OCI-LY7 (cell line): ENCODE measurements around the gene BSDC1. TPM values are rescaled to one million over a fixed set of nuclear protein-coding genes. Genes with fewer than 3 reads are reported as not detected.

Source experiments
- BruUV-seq: library from RNA; stranded (reverse); fragments of 400-500 nt; replicated peaks from 2 replicates; lab custom pipeline; 2021; lab: Mats Ljungman, UMichigan
- CTCF ChIA-PET: fragments of 300-600 bp; sonication (Branson Sonifier 250); formaldehyde crosslinking; loops from one replicate; lab custom pipeline; 2022; ENCODE audit warnings: antibody characterized with exemption; ENCODE audit not compliant: unreplicated experiment; lab: Charles Lee
- POLR2A ChIA-PET: fragments of 300-600 bp; sonication (Branson Sonifier 250); formaldehyde crosslinking; loops from one replicate; lab custom pipeline; 2022; ENCODE audit warnings: antibody characterized with exemption; lab: Charles Lee
- DNase-seq: peaks from one replicate; pipeline ENCODE4 v3.0.0-alpha.2; 2015; ENCODE audit warnings: low spot score
- H2AFZ ChIP-seq: fragments of 200-600 bp; sonication (generic), shearing (Covaris generic); 2 replicates; pipeline ENCODE4 v1.6.1; 2014; ENCODE audit warnings: mild to moderate bottlenecking, antibody characterized with exemption, low read length, moderate library complexity
- H3K27ac ChIP-seq: fragments of 200-600 bp; sonication (generic); 2 replicates; pipeline ENCODE4 v1.5.1; 2014; ENCODE audit warnings: mixed run types, low read depth, mild to moderate bottlenecking, moderate library complexity, low read length, inconsistent platforms; ENCODE audit not compliant: poor library complexity, severe bottlenecking
- H3K36me3 ChIP-seq: fragments of 200-600 bp; sonication (generic); 2 replicates; pipeline ENCODE4 v1.6.1; 2014; ENCODE audit warnings: mild to moderate bottlenecking, antibody characterized with exemption, low read length, moderate library complexity, mixed read lengths; ENCODE audit not compliant: insufficient read depth
- H3K4me1 ChIP-seq: fragments of 200-600 bp; sonication (generic); 2 replicates; pipeline ENCODE4 v1.5.1; 2014; ENCODE audit warnings: mild to moderate bottlenecking, low read length; ENCODE audit not compliant: insufficient read depth, poor library complexity, severe bottlenecking
- H3K4me2 ChIP-seq: fragments of 200-600 bp; sonication (generic); 2 replicates; pipeline ENCODE4 v1.6.1; 2014; ENCODE audit warnings: mild to moderate bottlenecking, low read length
- H3K4me3 ChIP-seq: fragments of 200-600 bp; sonication (generic); 2 replicates; pipeline ENCODE4 v1.5.1; 2014; ENCODE audit warnings: mild to moderate bottlenecking, low read depth, low read length; ENCODE audit not compliant: poor library complexity, severe bottlenecking
- H3K79me2 ChIP-seq: fragments of 200-600 bp; sonication (generic); 2 replicates; pipeline ENCODE4 v1.6.1; 2016; ENCODE audit warnings: low read depth, mild to moderate bottlenecking, low read length, moderate library complexity, mixed read lengths; ENCODE audit not compliant: insufficient read depth
- H3K9me2 ChIP-seq: fragments of 200-600 bp; sonication (generic); 2 replicates; pipeline ENCODE4 v1.6.1; 2016; ENCODE audit warnings: mild to moderate bottlenecking, low read length, mixed read lengths; ENCODE audit not compliant: insufficient read depth
- H3K9me3 ChIP-seq: fragments of 200-600 bp; sonication (generic); 2 replicates; pipeline ENCODE4 v1.6.1; 2014; ENCODE audit warnings: mild to moderate bottlenecking, mixed run types, low read length, mixed read lengths
- H4K20me1 ChIP-seq: fragments of 200-600 bp; sonication (generic); 2 replicates; pipeline ENCODE4 v1.6.1; 2014; ENCODE audit warnings: mild to moderate bottlenecking, antibody characterized with exemption, low read length, moderate library complexity, mixed read lengths; ENCODE audit not compliant: insufficient read depth
- EZH2phosphoT487 ChIP-seq: fragments of 200-600 bp; sonication (generic); IDR thresholded peaks from 2 replicates; pipeline ENCODE4 v1.6.1; 2018; ENCODE audit warnings: low read depth, borderline replicate concordance, mild to moderate bottlenecking, mixed run types, antibody characterized with exemption, low read length, moderate library complexity, mixed read lengths
- intact Hi-C: fragments of 100-400 bp; cut with micrococcal nuclease; formaldehyde crosslinking; loops from one replicate; pipeline ENCODE4 v1.10.0; 2022; ENCODE audit not compliant: unreplicated experiment
- total RNA-seq, 2 experiments: library from RNA; depleted of rRNA in 1 of 2; stranded (reverse); fragments of >200 nt in 1 of 2; shearing (Covaris generic) in 1 of 2; gene quantifications; 2 replicates each; pipeline ENCODE4 v1.2.3, GENCODE V29; 2014 to 2022
- TF ChIP-seq, protein P1 (sequence below): fragments of 200-600 bp; sonication (generic); conservative IDR thresholded peaks from 2 replicates; pipeline ENCODE4 v1.5.1; 2014; ENCODE audit warnings: mild to moderate bottlenecking, antibody characterized with exemption, low read length, moderate library complexity, mixed read lengths

BSDC1 gene
- total RNA-seq, 2 experiments from 2014 or later: 29.6 to 41.8 TPM

DNA sequence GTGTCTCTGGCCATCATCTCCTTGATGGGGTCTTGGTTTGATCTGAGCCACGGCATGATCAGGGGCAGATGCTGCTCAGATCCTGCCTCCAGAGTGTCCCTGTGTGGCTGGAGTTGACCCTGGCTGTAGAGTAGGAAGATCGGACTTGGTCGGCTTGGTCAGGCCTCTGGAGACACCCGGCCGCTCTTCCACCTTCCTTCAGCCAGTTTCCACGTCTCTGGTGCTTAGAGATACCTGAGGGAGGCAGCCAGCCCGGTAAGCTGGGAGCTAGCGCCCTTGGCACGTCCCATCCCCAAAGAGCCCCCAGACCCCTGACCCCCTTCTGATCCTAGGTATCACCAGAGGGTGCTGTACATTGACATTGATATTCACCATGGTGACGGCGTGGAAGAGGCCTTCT lies 67.0 kb downstream of the BSDC1 start:
- ChIA-PET POLR2A (no interaction called here), CTCF (no interaction called here)
- BruUV-seq: no TSS peak
- Histone ChIP-seq H2AFZ (no peak overlapping the region), H3K4me1 (peaks cover 24% of the 10 kb centered on the region), H3K79me2 (peaks cover 20% of the 10 kb centered on the region; the same call in 1 of the 2 replicates), H3K9me2 (no peaks in the 10 kb centered on the region), H4K20me1 (no peaks in the 10 kb centered on the region), H3K36me3 (peaks cover 98% of the 10 kb centered on the region), H3K4me3 (no peak overlapping the region), H3K4me2 (no peak overlapping the region), H3K9me3 (no peaks in the 10 kb centered on the region), H3K27ac (no peak overlapping the region)
- TF ChIP-seq, protein P1, sequence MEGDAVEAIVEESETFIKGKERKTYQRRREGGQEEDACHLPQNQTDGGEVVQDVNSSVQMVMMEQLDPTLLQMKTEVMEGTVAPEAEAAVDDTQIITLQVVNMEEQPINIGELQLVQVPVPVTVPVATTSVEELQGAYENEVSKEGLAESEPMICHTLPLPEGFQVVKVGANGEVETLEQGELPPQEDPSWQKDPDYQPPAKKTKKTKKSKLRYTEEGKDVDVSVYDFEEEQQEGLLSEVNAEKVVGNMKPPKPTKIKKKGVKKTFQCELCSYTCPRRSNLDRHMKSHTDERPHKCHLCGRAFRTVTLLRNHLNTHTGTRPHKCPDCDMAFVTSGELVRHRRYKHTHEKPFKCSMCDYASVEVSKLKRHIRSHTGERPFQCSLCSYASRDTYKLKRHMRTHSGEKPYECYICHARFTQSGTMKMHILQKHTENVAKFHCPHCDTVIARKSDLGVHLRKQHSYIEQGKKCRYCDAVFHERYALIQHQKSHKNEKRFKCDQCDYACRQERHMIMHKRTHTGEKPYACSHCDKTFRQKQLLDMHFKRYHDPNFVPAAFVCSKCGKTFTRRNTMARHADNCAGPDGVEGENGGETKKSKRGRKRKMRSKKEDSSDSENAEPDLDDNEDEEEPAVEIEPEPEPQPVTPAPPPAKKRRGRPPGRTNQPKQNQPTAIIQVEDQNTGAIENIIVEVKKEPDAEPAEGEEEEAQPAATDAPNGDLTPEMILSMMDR: no peak
- TF ChIP-seq EZH2phosphoT487: no peak
- intact Hi-C loops: no loop called here
- no peak for DNase-seq

DNA sequence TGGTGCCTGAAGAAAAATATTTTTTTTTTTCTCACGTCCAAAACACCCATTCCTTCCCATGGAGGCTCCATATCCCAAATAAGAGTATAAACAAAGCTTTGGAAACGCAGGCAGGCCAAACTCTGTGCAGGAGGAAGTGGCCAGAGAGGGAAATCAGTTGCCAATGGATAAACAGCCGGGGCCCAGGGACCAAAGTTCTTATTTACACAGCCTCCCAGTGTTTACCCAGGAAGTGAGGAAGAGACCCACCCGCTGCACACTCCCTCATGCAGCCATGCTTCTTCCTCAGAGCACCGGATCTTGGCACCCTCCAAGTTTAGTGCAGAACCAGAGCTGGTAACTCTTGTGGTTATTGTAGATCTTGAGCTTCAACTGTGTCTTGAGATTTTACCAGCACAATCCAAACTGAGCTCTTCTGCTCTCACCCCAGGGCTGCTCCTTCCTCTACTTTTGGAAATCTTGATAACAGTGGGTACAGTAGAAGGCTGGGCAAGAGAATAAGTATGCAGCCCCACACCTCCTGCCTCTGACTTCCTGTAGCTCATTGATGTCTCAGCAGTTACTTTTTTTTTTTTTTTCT lies 72.4 kb downstream of the BSDC1 start:
- TF ChIP-seq, protein P1: no peak
- TF ChIP-seq EZH2phosphoT487: no peak
- CTCF ChIA-PET: interaction anchor here (0.7 to 1.7 kb wide), 4 partner anchors 14 to 106 kb away, joined by 3 to 9 read pairs (median 4); partner anchors contain the start of gene MARCKSL1
- no peaks in the 10 kb centered on the region for H4K20me1 ChIP-seq
- H3K4me2 ChIP-seq: peak overlapping the region; percentile 37
- H3K4me3 ChIP-seq: peak overlapping the region; percentile 30
- H3K79me2 ChIP-seq: peaks cover 66% of the 10 kb centered on the region
- no peak overlapping the region for H2AFZ ChIP-seq
- POLR2A ChIA-PET: interaction anchor here (0.5 to 3.5 kb wide), 17 partner anchors 10 to 1632 kb away, joined by 3 to 23 read pairs (median 4); partner anchors contain the start of genes BSDC1, FAM167B, LCK and MARCKSL1
- peak; percentile 29 for DNase-seq
- peak overlapping the region; percentile 74 for H3K27ac ChIP-seq
- peaks cover 76% of the 10 kb centered on the region for H3K4me1 ChIP-seq
- intact Hi-C loops: no loop called here
- BruUV-seq: no TSS peak
- no peaks in the 10 kb centered on the region; the same call in 1 of the 2 replicates for H3K9me3 ChIP-seq
- no peaks in the 10 kb centered on the region for H3K9me2 ChIP-seq
- H3K36me3 ChIP-seq: peaks cover 96% of the 10 kb centered on the region
